A549 (cell line): ENCODE measurements around the gene SSC4D. TPM values are rescaled to one million over a fixed set of nuclear protein-coding genes. Genes with fewer than 3 reads are reported as not detected.

Source experiments
- ATAC-seq, 2 experiments: fragments of 200-7000 bp in 1 of 2; fragments of >200 bp in 1 of 2; cut with Nextera tagmentation in 1 of 2; cut with Tn5 transposase in 1 of 2; 3 replicates each; pipeline versions ENCODE4 v1.8.0 to v1.9.1; 2018 to 2020; ENCODE audit warnings: mild to moderate bottlenecking in 1 of 2, moderate library complexity in 1 of 2
- CTCF ChIA-PET: fragments of 300-600 bp; sonication (Branson Sonifier 250); formaldehyde crosslinking; extraction: SDS; loops from one replicate; lab custom pipeline; 2021; ENCODE audit warnings: antibody characterized with exemption, inconsistent platforms; lab: Yijun Ruan, JAX
- POLR2A ChIA-PET: fragments of 350-600 bp; formaldehyde crosslinking; extraction: SDS; loops from one replicate; lab custom pipeline; 2021; ENCODE audit warnings: antibody characterized with exemption, inconsistent platforms; lab: Yijun Ruan, JAX
- DNase-seq, 2 experiments: peaks; one replicate each; pipeline versions ENCODE4 v3.0.0 to v3.0.0-alpha.2; 2011 to 2016; ENCODE audit warnings: low read depth in 1 of 2, low spot score in 1 of 2
- FAIRE-seq: peaks from 2 replicates; lab custom pipeline; 2011; peaks lifted over from hg19 to GRCh38; lab: Jason Lieb, UNC
- H3K27ac ChIP-seq, 2 experiments: fragments of >200 bp; sonication (Bioruptor Twin); formaldehyde crosslinking; 3 replicates each; pipeline ENCODE4 v1.5.1; 2016 to 2017
- H3K4me1 ChIP-seq: fragments of >200 bp; sonication (Bioruptor Twin); formaldehyde crosslinking; 3 replicates; pipeline ENCODE4 v1.6.1; 2016
- H3K4me2 ChIP-seq: fragments of >200 bp; sonication (Bioruptor Twin); formaldehyde crosslinking; 3 replicates; pipeline ENCODE4 v1.6.1; 2016
- H3K4me3 ChIP-seq: fragments of >200 bp; sonication (Bioruptor Twin); formaldehyde crosslinking; 3 replicates; pipeline ENCODE4 v1.5.1; 2016
- H3K9me3 ChIP-seq: fragments of >200 bp; sonication (Bioruptor Twin); formaldehyde crosslinking; 3 replicates; pipeline ENCODE4 v1.6.1; 2016
- CBX2 ChIP-seq: fragments of 200-600 bp; sonication (generic); IDR thresholded peaks from 2 replicates; pipeline ENCODE4 v1.6.1; 2016; ENCODE audit warnings: low read depth, mild to moderate bottlenecking, borderline replicate concordance
- CBX8 ChIP-seq: fragments of 200-600 bp; sonication (generic); IDR thresholded peaks from 2 replicates; pipeline ENCODE4 v1.6.1; 2016
- EHMT2 ChIP-seq: fragments of 200-600 bp; sonication (generic); IDR thresholded peaks from 2 replicates; pipeline ENCODE4 v1.6.1; 2016; ENCODE audit warnings: antibody characterized with exemption, low read depth, mild to moderate bottlenecking, moderate library complexity
- ESRRA ChIP-seq: fragments of 150-350 bp; IDR thresholded peaks from 2 replicates; pipeline ENCODE4 v1.6.1; 2014; ENCODE audit warnings: mild to moderate bottlenecking, low read length, borderline replicate concordance
- FOSB ChIP-seq: fragments of 250-450 bp; sonication (Bioruptor Pico); IDR thresholded peaks from 2 replicates; pipeline ENCODE4 v1.5.0; 2020; ENCODE audit warnings: mild to moderate bottlenecking, moderate library complexity
- HDAC2 ChIP-seq: fragments of 200-600 bp; sonication (generic); IDR thresholded peaks from 2 replicates; pipeline ENCODE4 v1.6.1; 2016
- HOXA7 ChIP-seq: fragments of 250-450 bp; sonication (Bioruptor Pico); IDR thresholded peaks from 2 replicates; pipeline ENCODE4 v1.5.0; 2020; ENCODE audit warnings: mild to moderate bottlenecking, moderate library complexity
- HOXB13 ChIP-seq: fragments of 250-450 bp; sonication (Bioruptor Pico); IDR thresholded peaks from 2 replicates; pipeline ENCODE4 v1.5.0; 2020; ENCODE audit warnings: low read depth, mild to moderate bottlenecking, moderate library complexity
- HOXB5 ChIP-seq: fragments of 250-450 bp; sonication (Bioruptor Pico); IDR thresholded peaks from 2 replicates; pipeline ENCODE4 v1.5.0; 2020; ENCODE audit warnings: mild to moderate bottlenecking, moderate library complexity
- KDM5A ChIP-seq: fragments of 200-600 bp; sonication (generic); IDR thresholded peaks from 2 replicates; pipeline ENCODE4 v1.6.1; 2016; ENCODE audit warnings: antibody characterized with exemption, mild to moderate bottlenecking
- MAX ChIP-seq: IDR thresholded peaks from 2 replicates; pipeline ENCODE4 v1.6.1; 2012
- POLR2AphosphoS2 ChIP-seq: conservative IDR thresholded peaks from 2 replicates; pipeline ENCODE4 v1.6.1; 2012; ENCODE audit warnings: low read length, improper control_type of control experiment, inconsistent platforms
- RARB ChIP-seq: fragments of 250-450 bp; sonication (Bioruptor Pico); IDR thresholded peaks from 2 replicates; pipeline ENCODE4 v1.8.0; 2021; ENCODE audit warnings: mild to moderate bottlenecking, moderate library complexity
- RFX5 ChIP-seq: fragments of 450-650 bp; IDR thresholded peaks from 2 replicates; pipeline ENCODE4 v1.7.1; 2014; ENCODE audit warnings: antibody characterized with exemption, mild to moderate bottlenecking, moderate library complexity
- SMC3 ChIP-seq: fragments of >200 bp; sonication (Bioruptor Twin); formaldehyde crosslinking; IDR thresholded peaks from 3 replicates; pipeline ENCODE4 v1.6.1; 2018; ENCODE audit warnings: inconsistent platforms
- SREBF2 ChIP-seq: fragments of 450-650 bp; IDR thresholded peaks from 2 replicates; pipeline ENCODE4 v1.6.1; 2014; ENCODE audit warnings: mild to moderate bottlenecking, moderate library complexity
- ZFP36 ChIP-seq: fragments of 450-650 bp; IDR thresholded peaks from 2 replicates; pipeline ENCODE4 v1.6.1; 2014; ENCODE audit warnings: borderline replicate concordance; ENCODE audit not compliant: partially characterized antibody
- WGBS: methylation state at CpG from one replicate; pipeline ENCODE4 v1.1.6; 2017; ENCODE audit errors: missing lambda C conversion rate; 5-methylcytosine and 5-hydroxymethylcytosine counted together
- polyA plus RNA-seq, 4 experiments: library from polyadenylated mRNA; depleted of rRNA in 3 of 4; stranded (reverse); fragments of >200 nt; fragmentation: RNase III in 1 of 4; extraction: RNeasy Plus Mini Kit Qiagen cat#74134 plus additional on column Dnase treatment in 1 of 4; gene quantifications; 2 replicates in 3 of 4; 3 replicates in 1 of 4; pipeline ENCODE4 v1.2.3, GENCODE V29; 2011 to 2017
- TF ChIP-seq, protein P1 (sequence below): fragments of >200 bp; sonication (Bioruptor Twin); formaldehyde crosslinking; IDR thresholded peaks from 2 replicates; pipeline ENCODE4 v1.6.1; 2016

SSC4D gene
- polyA plus RNA-seq, 2 of the 4 experiments (the other 2 are of a cell fraction) = 0.45 to 0.79 TPM

DNA sequence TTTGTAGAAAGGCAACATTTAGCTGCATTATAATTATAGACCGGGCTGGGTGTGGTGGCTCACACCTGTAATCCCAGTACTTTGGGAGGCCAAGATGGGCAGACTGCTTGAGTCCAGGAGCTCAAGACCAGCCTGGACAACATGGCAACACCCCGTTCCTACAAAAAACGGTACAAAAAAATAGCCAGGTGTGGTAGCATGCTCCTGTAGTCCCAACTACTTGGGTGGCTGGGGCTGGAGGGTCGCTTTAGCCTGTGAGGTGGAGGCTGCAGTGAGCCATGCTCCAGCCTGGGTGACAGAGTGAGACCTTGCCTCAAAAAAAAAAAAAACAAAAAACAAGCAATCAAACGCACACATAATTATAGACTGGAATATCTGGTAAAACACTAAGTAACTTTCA, 55.8 kb downstream of the SSC4D start:
- peaks cover 62% of the 10 kb centered on the region for H3K4me1 ChIP-seq
- H3K27ac ChIP-seq = no peak overlapping the region
- ChIA-PET POLR2A (no interaction called here), CTCF (interaction anchor here (0.6 to 2.2 kb wide), 4 partner anchors 35 to 71 kb away, joined by 3 to 6 read pairs (median 3); no protein-coding TSS in a partner anchor)
- 96% methylated on average over 5 of the region's 5 CpGs for WGBS
- FAIRE-seq (no peak), ATAC-seq (no peak), DNase-seq (no peak)
- no peak overlapping the region for H3K4me2 ChIP-seq
- no peak overlapping the region for H3K4me3 ChIP-seq
- TF ChIP-seq RFX5 (no peak), HOXA7 (CRISPR knock-in tag) (no peak), POLR2AphosphoS2 (0 out of 2 replicates have a peak, but pooled peaks have one; percentile 32), ZFP36 (no peak), HDAC2 (no peak)
- H3K9me3 ChIP-seq = no peaks in the 10 kb centered on the region

- Histone ChIP-seq H3K27ac (no peak overlapping the region), H3K4me3 (no peak overlapping the region), H3K4me1 (peaks cover 76% of the 10 kb centered on the region), H3K4me2 (no peak overlapping the region), H3K9me3 (no peaks in the 10 kb centered on the region)
- ChIA-PET CTCF (interaction anchor here (0.7 to 2.5 kb wide), 3 partner anchors 17 to 820 kb away, joined by 3 to 7 read pairs (median 5); no protein-coding TSS in a partner anchor), POLR2A (interaction anchor here (0.6 kb wide), 1 partner anchor 46 kb away, joined by 6 read pairs; no protein-coding TSS in a partner anchor)
- no peak; the same call in 1 of the 2 replicates for TF ChIP-seq FOSB (CRISPR knock-in tag)
- TF ChIP-seq HOXB5 (CRISPR knock-in tag) = no peak
- peak; percentile 17; the same call in 1 of the 2 replicates for TF ChIP-seq RARB (CRISPR knock-in tag)
- TF ChIP-seq SMC3 = no peak
- TF ChIP-seq ESRRA = no peak
- WGBS = 89% methylated on average over 6 of the region's 6 CpGs
- no peak for FAIRE-seq
- no peak for DNase-seq
- peak; percentile 9 to 20; a peak in 3 of 6 replicates for ATAC-seq
Measured at GRCh38 chr7:76352193-76352592, 57.3 kb downstream of the SSC4D start.

DNA sequence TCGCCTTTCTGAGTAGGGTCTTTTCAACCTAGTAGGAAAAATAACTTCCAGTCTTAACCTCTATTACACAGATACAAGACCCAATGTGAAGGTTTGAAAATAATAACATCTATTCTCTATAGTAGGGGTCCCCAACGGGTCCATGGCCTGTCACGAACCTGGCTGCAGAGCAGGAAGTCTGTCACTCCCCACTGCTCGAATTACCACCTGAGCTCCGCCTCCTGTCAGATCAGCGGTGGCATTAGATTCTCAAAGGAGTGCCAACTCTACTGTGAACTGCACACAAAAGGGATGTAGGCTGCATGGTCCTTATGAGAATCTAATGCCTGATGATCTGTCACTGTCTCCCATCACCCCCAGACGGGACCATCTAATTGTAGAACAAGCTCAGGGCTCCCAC, 58.1 kb downstream of the SSC4D start:
- POLR2A ChIA-PET = no interaction called here
- Histone ChIP-seq H3K27ac (no peak overlapping the region), H3K9me3 (no peaks in the 10 kb centered on the region), H3K4me3 (no peak overlapping the region), H3K4me2 (no peak overlapping the region), H3K4me1 (peaks cover 80% of the 10 kb centered on the region)
- DNase-seq (no peak), ATAC-seq (peak in 1 of 2 experiments; percentile 16; a peak in 2 of 6 replicates), FAIRE-seq (no peak)
- CTCF ChIA-PET = interaction anchor here (1.2 to 2.5 kb wide), 3 partner anchors 16 to 173 kb away, joined by 5 to 7 read pairs (median 5); no protein-coding TSS in a partner anchor
- 85% methylated on average over 7 of the region's 7 CpGs for WGBS
- TF ChIP-seq CBX2 (no peak), HOXA7 (CRISPR knock-in tag) (0 out of 2 replicates have a peak, but pooled peaks have one; percentile 2)

DNA sequence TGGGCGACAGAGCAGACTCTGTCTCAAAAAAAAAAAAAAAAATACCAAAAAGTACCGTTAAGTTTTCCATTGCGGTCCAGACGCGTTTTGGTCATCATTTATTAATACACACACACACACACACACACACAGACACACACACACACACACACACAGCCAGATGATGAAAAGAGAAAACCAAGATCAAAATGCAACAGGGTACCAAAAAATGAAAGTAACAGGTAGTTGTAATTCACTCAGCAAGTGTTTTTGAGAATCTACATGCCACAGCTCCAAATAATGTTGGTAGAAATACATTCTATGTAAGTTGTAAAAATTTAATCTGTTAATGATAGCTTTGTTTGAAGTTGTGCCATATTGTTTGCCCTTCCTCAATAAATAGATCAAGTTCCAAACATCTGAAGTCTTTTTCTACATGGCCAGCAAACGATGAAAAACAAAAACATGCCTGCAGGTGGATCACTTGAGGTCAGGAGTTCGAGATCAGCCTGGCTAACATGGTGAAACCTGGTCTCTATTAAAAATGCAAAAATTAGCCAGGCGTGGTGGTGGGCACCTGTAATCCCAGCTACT, 60.1 kb downstream of the SSC4D start:
- Histone ChIP-seq H3K4me1 (peaks cover 81% of the 10 kb centered on the region), H3K9me3 (no peaks in the 10 kb centered on the region), H3K27ac (no peak overlapping the region), H3K4me2 (no peak overlapping the region), H3K4me3 (no peak overlapping the region)
- POLR2A ChIA-PET = interaction anchor here (1.5 kb wide), 1 partner anchor 10 kb away, joined by 7 read pairs; the partner anchor contains the start of gene YWHAG
- FAIRE-seq (no peak), ATAC-seq (no peak), DNase-seq (no peak)
- CTCF ChIA-PET = interaction anchor here (0.6 to 3.6 kb wide), 7 partner anchors 8 to 172 kb away, joined by 3 to 17 read pairs (median 3); partner anchors contain the start of gene YWHAG
- TF ChIP-seq MAX (no peak), SREBF2 (no peak), HOXB13 (CRISPR knock-in tag) (no peak), EHMT2 (no peak), CBX8 (no peak), KDM5A (no peak)
- 79% methylated on average over 8 of the region's 8 CpGs for WGBS

DNA sequence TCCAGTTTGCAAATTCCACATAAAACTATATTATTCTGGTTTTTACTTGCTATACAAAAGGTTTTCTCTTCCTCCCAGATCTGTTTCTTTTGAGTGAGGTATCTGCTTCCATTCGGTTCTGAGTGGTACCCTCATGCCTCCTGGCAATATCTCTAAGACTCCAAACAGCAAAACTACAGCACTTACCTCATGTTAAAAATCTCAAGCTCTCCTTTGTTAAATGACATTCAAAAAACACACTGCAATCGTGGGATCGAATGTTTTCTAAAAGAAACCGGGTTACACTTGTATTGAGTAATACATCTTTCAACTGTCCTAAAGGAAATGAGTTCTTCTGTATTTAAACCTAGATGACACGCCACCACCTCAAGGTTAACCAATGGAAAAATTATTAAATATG, 61.8 kb downstream of the SSC4D start:
- no peak for FAIRE-seq
- ATAC-seq = no peak

More for the DNA sequence above, 61.8 kb downstream of the SSC4D start:
- peaks cover 89% of the 10 kb centered on the region for H3K4me1 ChIP-seq
- H3K9me3 ChIP-seq = no peaks in the 10 kb centered on the region
- 73% methylated on average over 5 of the region's 5 CpGs for WGBS
- no peak overlapping the region for H3K27ac ChIP-seq
- no peak overlapping the region for H3K4me2 ChIP-seq
- no peak overlapping the region for H3K4me3 ChIP-seq
- ChIA-PET POLR2A (no interaction called here), CTCF (interaction anchor here (3.6 kb wide), 1 partner anchor 12 kb away, joined by 17 read pairs; the partner anchor contains the start of gene YWHAG)
- TF ChIP-seq, protein P1, sequence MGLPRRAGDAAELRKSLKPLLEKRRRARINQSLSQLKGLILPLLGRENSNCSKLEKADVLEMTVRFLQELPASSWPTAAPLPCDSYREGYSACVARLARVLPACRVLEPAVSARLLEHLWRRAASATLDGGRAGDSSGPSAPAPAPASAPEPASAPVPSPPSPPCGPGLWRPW = no peak
- TF ChIP-seq HOXA7 (CRISPR knock-in tag) = 0 out of 2 replicates have a peak, but pooled peaks have one; percentile 53
- no peak for DNase-seq
